Central memory CD8-positive, alpha-beta T cell (primary cell): ENCODE results near the gene C14orf180.
"Not testable (repeated sequence)": the region's sequence is repeated elsewhere in the genome, so short reads cannot be mapped to it uniquely, and the experiment has no call there.

Experiments
- ATAC-seq: fragments of 150-1000 bp; cut with Tn5 transposase; replicated peaks from 2 replicates; pipeline ENCODE4 v1.10.0; 2022; ENCODE audit warnings: mild to moderate bottlenecking, moderate FRiP score, moderate number of reproducible peaks; ENCODE audit not compliant: poor library complexity, severe bottlenecking; ENCODE audit errors: extremely low read depth
- DNase-seq, 2 donors: peaks; one replicate each; pipeline ENCODE4 v3.0.0; 2021; ENCODE audit warnings: low spot score in 2 of 2
- H3K27ac Mint-ChIP-seq: one replicate; pipeline ENCODE4 v1.8.0; 2022; ENCODE audit warnings: low read depth, mild to moderate bottlenecking, moderate library complexity, mixed read lengths
- H3K27me3 Mint-ChIP-seq: one replicate; pipeline ENCODE4 v1.8.0; 2022; ENCODE audit warnings: mixed read lengths
- H3K36me3 Mint-ChIP-seq: one replicate; pipeline ENCODE4 v1.8.0; 2022; ENCODE audit warnings: mild to moderate bottlenecking, moderate library complexity, mixed read lengths; ENCODE audit not compliant: insufficient read depth
- H3K4me1 Mint-ChIP-seq: one replicate; pipeline ENCODE4 v1.8.0; 2022; ENCODE audit warnings: mixed read lengths
- H3K4me3 Mint-ChIP-seq: one replicate; pipeline ENCODE4 v1.8.0; 2022; ENCODE audit warnings: mild to moderate bottlenecking, moderate library complexity, mixed read lengths
- H3K9me3 Mint-ChIP-seq: one replicate; pipeline ENCODE4 v1.8.0; 2022; ENCODE audit warnings: mixed read lengths

Gene C14orf180

DNA sequence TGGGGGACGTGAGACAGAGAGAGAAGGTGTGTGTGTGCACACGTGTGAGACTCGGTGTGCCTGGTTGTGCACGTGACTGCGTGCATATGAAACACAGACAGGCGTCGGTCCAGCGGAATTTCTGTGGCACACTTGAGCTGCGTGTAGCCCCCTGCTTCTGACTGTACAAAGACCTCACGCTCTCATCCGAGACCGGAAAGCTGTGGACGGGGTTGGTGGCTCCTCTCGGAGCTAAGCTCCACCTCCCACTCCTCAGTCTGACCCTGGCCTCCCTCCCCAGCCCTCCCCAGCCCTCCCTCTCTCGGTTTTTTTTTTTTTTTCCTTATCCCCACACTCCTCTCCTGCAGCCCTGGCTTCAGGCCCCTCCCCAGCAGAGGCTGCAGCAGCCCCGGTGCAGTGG is 8.3 kb upstream of the C14orf180 start:
- H3K27me3 Mint-ChIP-seq, result peaks cover 3% of the 10 kb centered on the region
- H3K4me3 Mint-ChIP-seq, result no peak overlapping the region
- no peaks in the 10 kb centered on the region for H3K4me1 Mint-ChIP-seq

DNA sequence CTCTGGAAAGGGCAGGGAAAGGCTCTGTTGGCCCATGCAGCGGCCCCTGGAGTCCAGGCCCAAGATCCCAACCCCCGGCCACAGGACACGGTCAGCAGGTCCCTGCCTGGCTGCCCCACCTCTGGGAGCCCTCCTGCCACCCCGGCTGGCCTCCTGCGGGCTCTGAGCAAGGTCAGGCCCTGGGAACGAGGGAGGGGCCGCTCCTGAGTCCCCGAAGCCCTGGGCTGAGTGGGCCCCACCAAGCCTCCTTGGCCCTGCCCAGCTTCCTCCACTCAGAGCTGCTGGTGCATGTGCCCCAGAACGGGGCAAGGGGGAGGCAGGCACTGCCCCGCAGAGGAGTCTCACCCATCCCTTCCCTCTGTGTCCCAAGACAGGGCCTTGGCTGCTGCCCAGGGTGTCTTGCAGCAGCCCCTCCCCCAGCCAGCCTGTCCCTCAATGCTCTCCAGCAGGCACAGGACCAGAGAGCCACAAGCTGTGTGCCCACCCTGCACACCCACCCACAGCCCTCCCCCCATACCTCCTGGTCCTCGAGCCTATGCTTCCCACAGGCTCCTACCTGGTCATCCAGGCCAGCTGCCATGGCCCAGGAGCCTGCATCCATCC is 7.4 kb upstream of the C14orf180 start:
- ATAC-seq (no peak), DNase-seq (no peak)
- Mint-ChIP-seq H3K27ac (no peak overlapping the region), H3K9me3 (no peaks in the 10 kb centered on the region), H3K36me3 (no peaks in the 10 kb centered on the region), H3K27me3 (no peaks in the 10 kb centered on the region), H3K4me3 (no peak overlapping the region), H3K4me1 (no peaks in the 10 kb centered on the region)

More for the DNA sequence above, 8.3 kb upstream of the C14orf180 start:
- Mint-ChIP-seq H3K27ac (no peak overlapping the region), H3K9me3 (no peaks in the 10 kb centered on the region), H3K36me3 (no peaks in the 10 kb centered on the region)
- ATAC-seq (no peak), DNase-seq (no peak)

DNA sequence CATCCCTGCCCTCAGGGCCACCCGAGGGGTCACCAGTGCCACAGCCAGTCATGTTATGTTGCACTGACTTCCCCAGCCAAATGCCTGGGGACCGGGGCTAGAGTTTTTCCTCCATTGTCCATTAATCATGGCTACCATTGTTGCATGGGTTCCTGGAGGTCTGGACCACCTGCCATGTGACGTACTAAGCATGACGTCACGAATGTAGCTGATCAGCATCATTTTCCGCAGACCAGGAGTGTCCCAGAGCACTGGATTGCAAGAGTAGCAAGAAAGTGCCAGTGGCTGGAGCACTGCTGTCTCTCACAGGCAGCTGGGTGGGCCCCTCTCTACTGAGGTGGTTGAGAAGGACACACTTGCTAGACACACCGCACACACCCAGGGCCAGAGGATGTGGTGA is 6.9 kb upstream of the C14orf180 start:
- no peak overlapping the region for H3K27ac Mint-ChIP-seq
- H3K4me1 Mint-ChIP-seq, result no peaks in the 10 kb centered on the region
- H3K36me3 Mint-ChIP-seq, result no peaks in the 10 kb centered on the region
- no peak overlapping the region for H3K4me3 Mint-ChIP-seq
- ATAC-seq (no peak), DNase-seq (no peak)
- no peaks in the 10 kb centered on the region for H3K9me3 Mint-ChIP-seq
- H3K27me3 Mint-ChIP-seq, result no peaks in the 10 kb centered on the region

DNA sequence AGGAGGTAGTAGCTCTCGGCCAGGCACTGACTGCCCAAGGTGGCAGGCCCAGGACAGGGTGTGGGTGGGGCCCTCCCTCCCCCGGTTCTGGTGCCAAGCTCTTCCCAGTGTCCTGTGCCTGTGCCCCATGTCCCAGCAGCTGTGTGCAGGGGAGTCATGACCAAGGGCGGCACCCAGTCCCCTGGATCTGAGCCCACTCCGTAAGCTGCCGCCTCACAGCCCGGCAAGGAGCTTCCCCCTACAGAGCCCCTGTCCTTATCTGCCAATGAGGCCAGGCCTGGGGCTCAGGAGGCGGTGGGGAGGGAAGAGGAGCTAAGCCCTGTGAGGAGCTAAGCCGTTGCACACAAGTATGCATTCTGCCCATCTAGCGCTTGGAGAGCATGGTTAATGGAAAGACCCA is 5.6 kb upstream of the C14orf180 start:
- H3K4me1 Mint-ChIP-seq, result no peaks in the 10 kb centered on the region
- DNase-seq, result no peak
- no peaks in the 10 kb centered on the region for H3K27me3 Mint-ChIP-seq

DNA sequence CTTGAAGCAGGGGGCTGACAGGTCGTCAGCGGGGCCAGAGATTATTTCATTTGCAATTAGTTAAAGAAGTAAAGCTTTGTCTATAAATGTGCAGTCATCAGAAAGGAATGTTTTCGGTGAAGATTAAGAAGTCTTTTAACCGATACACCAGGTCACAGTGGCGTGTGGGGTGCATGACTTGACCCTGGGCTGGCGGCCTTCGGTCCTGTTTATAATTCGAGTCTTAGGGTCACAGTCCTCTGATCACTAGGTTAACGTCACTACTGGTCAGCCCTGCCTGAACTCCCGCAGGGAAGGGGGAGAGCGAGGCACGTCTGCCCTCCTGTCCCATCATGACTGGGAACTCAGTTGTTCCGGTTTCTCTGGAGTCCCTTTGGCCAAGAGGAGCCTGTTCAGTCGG is 5.0 kb upstream of the C14orf180 start:
- no peak overlapping the region for H3K4me3 Mint-ChIP-seq
- no peak for ATAC-seq
- no peak for DNase-seq
- H3K27ac Mint-ChIP-seq, result no peak overlapping the region
- H3K36me3 Mint-ChIP-seq, result no peaks in the 10 kb centered on the region
- no peaks in the 10 kb centered on the region for H3K9me3 Mint-ChIP-seq
- H3K27me3 Mint-ChIP-seq, result no peaks in the 10 kb centered on the region
- H3K4me1 Mint-ChIP-seq, result no peaks in the 10 kb centered on the region

More for the DNA sequence above, 5.6 kb upstream of the C14orf180 start:
- Mint-ChIP-seq H3K4me3 (no peak overlapping the region), H3K36me3 (no peaks in the 10 kb centered on the region), H3K27ac (no peak overlapping the region), H3K9me3 (no peaks in the 10 kb centered on the region)
- no peak for ATAC-seq

DNA sequence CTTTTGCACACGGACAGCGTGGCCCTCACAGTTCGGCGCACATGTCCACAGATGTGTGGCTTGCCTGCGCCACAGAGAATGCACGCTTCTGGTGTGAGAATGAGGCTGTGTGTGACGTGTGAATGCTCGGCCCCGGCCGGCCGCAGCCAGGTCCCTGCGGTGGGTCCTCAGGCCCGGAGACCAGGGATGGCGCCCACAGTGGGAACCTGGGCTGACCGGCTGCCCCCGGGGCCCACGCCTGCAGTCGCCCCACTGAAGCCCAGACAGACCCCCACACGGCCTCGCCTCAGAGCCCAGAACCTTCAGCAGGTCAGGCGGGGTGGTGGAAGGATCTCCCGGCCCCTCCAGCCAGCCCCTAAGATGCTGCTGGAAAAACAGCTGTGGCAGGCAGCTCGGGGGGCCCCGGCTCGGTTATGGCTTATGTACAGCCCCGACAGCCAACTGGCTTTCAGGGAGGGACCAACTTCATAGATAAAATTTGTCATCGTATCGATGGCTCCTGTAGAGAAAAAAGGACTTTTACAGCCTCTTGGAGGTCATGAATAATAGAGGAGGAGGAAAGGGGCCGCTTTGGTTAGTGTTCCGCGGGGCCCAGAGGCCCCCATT is 4.5 kb upstream of the C14orf180 start:
- H3K9me3 Mint-ChIP-seq, result no peaks in the 10 kb centered on the region
- H3K4me1 Mint-ChIP-seq, result no peaks in the 10 kb centered on the region
- no peaks in the 10 kb centered on the region for H3K27me3 Mint-ChIP-seq
- no peak overlapping the region for H3K27ac Mint-ChIP-seq
- H3K4me3 Mint-ChIP-seq, result no peak overlapping the region
- H3K36me3 Mint-ChIP-seq, result no peaks in the 10 kb centered on the region
- ATAC-seq (no peak), DNase-seq (no peak)

DNA sequence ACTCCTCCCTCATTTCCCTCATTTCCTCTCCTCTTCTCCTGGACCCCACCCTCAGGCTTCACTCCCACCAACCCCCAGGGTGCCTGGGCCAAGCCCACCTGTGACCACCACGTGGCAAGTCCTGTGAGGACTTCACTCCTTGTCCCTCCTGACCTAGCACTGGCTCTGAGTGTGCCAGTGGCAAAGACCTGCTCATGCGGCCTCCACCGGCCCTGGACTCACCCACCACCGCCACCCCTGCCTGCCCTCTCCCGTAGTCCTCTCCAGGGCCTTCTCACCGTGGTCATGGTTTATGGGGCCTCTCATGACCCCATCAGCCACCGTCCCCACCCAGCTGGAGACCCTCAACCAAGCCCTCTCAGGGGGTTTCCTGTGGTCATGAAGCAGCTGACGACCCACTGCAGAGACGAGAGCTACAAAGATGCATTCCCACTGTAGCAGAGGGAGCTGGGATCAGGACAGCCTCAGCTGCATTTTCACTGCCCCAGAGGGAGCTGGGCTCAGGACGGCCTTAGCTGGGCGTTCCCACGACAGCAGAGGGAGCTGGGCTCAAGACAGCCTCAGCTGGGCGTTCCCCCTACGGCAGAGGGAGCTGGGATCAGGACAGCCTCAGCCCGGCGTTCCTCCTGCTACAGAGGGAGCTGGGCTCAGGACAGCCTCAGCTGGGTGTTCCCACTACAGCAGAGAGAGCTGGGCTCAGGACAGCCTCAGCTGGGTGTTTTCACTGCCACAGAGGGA is 3.2 kb upstream of the C14orf180 start:
- Mint-ChIP-seq H3K4me3 (no peak overlapping the region), H3K27me3 (no peaks in the 10 kb centered on the region), H3K9me3 (no peaks in the 10 kb centered on the region), H3K27ac (peak overlapping the region; percentile 33), H3K4me1 (no peaks in the 10 kb centered on the region), H3K36me3 (no peaks in the 10 kb centered on the region)
- no peak for DNase-seq
- no peak for ATAC-seq

DNA sequence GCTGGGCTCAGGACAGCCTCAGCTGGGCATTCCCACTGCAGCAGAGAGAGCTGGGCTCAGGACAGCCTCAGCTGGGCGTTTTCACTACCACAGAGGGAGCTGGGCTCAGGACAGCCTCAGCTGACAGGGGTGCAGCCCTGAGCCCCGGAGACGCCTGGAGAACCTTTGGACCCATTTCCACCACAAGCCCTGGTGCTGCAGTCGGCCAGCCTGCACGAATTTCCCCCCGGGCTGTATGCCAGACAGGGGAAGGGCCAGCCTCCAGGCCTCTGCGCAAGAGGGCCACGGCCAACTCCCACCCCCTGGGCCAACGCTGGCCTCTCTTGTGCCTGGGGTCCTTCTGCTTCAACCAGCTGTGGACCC is 2.6 kb upstream of the C14orf180 start:
- ATAC-seq, result no peak
- no peaks in the 10 kb centered on the region for H3K9me3 Mint-ChIP-seq
- no peak overlapping the region for H3K4me3 Mint-ChIP-seq
- H3K4me1 Mint-ChIP-seq, result no peaks in the 10 kb centered on the region
- H3K36me3 Mint-ChIP-seq, result no peaks in the 10 kb centered on the region
- H3K27me3 Mint-ChIP-seq, result no peaks in the 10 kb centered on the region
- no peak overlapping the region for H3K27ac Mint-ChIP-seq
- no peak for DNase-seq

DNA sequence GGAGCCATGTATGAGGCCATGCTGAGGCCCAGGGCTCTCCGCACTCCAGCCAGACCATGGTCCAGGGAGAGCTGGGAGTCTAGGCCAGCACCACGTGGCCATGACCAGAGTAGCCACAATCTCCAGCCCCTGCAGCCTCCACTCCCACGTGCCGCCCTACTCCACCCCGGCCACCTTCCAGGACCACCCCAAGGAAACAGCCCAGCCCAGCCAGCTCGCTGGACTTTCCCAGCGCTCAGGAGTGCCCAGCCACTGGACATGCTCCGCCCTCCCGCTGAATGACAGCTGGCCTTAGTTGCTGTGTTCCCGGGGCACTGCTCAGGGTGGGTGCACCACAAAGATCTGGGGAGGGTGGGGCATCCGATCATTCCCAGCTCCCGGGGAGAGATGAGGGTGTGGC is 2.1 kb upstream of the C14orf180 start:
- Mint-ChIP-seq H3K27ac (no peak overlapping the region), H3K27me3 (no peaks in the 10 kb centered on the region), H3K4me3 (no peak overlapping the region), H3K4me1 (no peaks in the 10 kb centered on the region), H3K36me3 (no peaks in the 10 kb centered on the region), H3K9me3 (no peaks in the 10 kb centered on the region)
- no peak for DNase-seq
- no peak for ATAC-seq

DNA sequence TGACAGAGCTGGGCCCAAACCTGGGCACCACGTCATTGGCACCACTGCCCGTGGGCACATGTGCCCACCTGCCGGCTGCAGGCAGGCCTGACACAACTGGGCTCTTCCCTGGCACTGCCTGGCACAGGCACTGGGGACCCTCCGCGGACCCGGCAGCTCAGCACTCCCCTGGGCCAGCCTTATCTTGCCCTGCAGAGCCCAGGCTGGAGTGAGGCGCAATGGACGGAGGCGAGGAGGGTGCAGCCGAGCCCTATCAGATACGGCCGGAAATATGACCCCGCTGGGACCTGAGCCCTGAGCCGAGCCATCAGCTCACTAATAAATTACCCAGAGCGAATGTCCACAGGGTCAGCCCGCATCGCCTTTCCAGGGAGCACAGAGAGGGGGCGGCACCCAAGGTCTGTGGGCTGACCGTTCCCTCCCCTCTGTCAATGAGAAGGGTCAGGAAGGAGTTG is 1.7 kb upstream of the C14orf180 start:
- DNase-seq, result no peak
- H3K27ac Mint-ChIP-seq, result no peak overlapping the region
- H3K4me1 Mint-ChIP-seq, result no peaks in the 10 kb centered on the region
- H3K27me3 Mint-ChIP-seq, result no peaks in the 10 kb centered on the region
- no peaks in the 10 kb centered on the region for H3K36me3 Mint-ChIP-seq
- no peaks in the 10 kb centered on the region for H3K9me3 Mint-ChIP-seq
- H3K4me3 Mint-ChIP-seq, result no peak overlapping the region
- no peak for ATAC-seq

DNA sequence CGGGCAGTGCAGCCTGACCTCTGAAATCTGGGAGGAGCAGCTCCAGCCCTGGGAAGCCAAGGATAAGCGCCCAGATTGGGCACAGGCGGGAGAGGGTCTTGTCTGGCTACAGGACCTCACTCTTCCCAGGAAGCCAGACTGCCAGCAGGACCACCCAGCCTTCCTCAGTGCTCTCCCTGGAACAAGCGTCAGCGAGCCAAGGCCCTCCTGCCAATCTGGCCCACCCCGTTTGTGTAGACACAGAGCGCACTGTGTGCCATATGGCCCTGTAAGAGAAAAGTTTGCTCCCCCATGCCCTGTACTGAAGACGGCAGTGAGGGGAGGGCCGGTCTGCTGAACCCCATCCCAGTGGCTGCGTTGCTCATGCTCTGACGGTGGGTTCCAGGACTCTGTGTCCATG is 1.2 kb upstream of the C14orf180 start:
- Mint-ChIP-seq H3K27ac (no peak overlapping the region), H3K4me1 (no peaks in the 10 kb centered on the region), H3K4me3 (no peak overlapping the region), H3K27me3 (no peaks in the 10 kb centered on the region), H3K9me3 (no peaks in the 10 kb centered on the region), H3K36me3 (no peaks in the 10 kb centered on the region)
- no peak for ATAC-seq
- no peak for DNase-seq

DNA sequence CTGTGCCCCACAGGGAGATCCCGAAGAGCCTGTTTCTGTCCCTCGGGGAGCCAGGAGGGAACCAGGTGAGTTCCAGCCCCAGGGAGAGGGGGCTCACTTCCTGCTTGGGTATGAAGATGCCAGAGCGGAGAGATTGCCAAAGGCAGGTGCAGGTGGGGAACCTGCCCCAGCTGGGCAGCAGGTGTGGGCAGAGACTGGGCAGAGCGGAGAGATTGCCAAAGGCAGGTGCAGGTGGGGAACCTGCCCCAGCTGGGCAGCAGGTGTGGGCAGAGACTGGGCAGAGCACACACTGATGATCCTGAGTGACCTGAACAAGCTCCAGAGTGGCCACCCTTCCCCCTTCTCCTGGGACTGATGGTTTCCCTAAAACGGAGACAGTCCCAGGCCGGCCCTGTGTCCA is 375 bp downstream of the C14orf180 start:
- not testable (repeated sequence) for H3K27ac Mint-ChIP-seq, ATAC-seq, H3K36me3 Mint-ChIP-seq, H3K27me3 Mint-ChIP-seq, H3K9me3 Mint-ChIP-seq, H3K4me1 Mint-ChIP-seq, H3K4me3 Mint-ChIP-seq, DNase-seq

DNA sequence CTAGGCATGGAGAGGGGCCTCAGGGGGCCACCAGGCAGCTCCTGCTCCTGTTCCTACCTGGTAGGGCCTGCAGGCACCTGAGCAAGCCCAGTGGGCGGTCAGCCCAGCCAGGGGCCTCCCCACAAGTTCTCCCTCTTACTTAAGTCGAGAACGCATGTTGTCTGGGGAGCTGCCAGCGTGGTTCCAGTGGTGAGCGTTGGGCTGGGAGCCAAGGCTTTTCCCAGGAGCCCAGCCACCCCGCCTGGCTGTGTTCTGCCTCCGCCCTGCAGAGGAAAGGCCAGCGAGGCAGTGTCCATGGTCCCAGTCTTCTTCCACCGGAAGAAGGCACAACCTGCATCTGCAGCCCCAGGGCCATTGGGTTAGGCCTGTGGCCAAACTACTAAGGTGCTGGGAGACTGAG is 1.4 kb downstream of the C14orf180 start:
- Mint-ChIP-seq H3K27me3 (no peaks in the 10 kb centered on the region), H3K4me3 (no peak overlapping the region), H3K36me3 (peaks cover 1% of the 10 kb centered on the region), H3K9me3 (no peaks in the 10 kb centered on the region), H3K27ac (no peak overlapping the region), H3K4me1 (no peaks in the 10 kb centered on the region)
- DNase-seq (no peak), ATAC-seq (no peak)
